Mononuclear cell (primary cell): Measurements from ENCODE around the gene PFKFB4. TPM values are rescaled to one million over a fixed set of nuclear protein-coding genes. Genes with fewer than 3 reads are reported as not detected.
"Not testable (repeated sequence)": the region's sequence is repeated elsewhere in the genome, so short reads cannot be mapped to it uniquely, and the experiment has no call there.

Experiments
- H3K27me3 ChIP-seq: 2 replicates; pipeline ENCODE4 v1.6.0; 2011; ENCODE audit warnings: low read length, control low read depth; ENCODE audit not compliant: insufficient read depth
- H3K4me1 ChIP-seq: 2 replicates; pipeline ENCODE4 v1.5.1; 2011; ENCODE audit warnings: mild to moderate bottlenecking, low read length, control low read depth; ENCODE audit not compliant: insufficient read depth
- H3K4me3 ChIP-seq: 2 replicates; pipeline ENCODE4 v1.5.1; 2011; ENCODE audit warnings: mild to moderate bottlenecking, low read length, moderate library complexity
- H3K9me3 ChIP-seq: 2 replicates; pipeline ENCODE4 v1.5.1; 2011; ENCODE audit warnings: low read depth, mild to moderate bottlenecking, control low read depth, low read length
- total RNA-seq: library from RNA; depleted of rRNA; stranded (reverse); fragments of >200 nt; gene quantifications from one replicate; pipeline ENCODE4 v1.2.3, GENCODE V29; 2012

Gene PFKFB4
- total RNA-seq, 1 donor, result 11.3 TPM

- Histone ChIP-seq H3K4me1 (peaks cover 40% of the 10 kb centered on the region), H3K9me3 (no peaks in the 10 kb centered on the region), H3K27me3 (no peaks in the 10 kb centered on the region), H3K4me3 (no peak overlapping the region)
These were observed 78.6 kb downstream of the PFKFB4 start for GRCh38 chr3:48477959-48478520.

DNA sequence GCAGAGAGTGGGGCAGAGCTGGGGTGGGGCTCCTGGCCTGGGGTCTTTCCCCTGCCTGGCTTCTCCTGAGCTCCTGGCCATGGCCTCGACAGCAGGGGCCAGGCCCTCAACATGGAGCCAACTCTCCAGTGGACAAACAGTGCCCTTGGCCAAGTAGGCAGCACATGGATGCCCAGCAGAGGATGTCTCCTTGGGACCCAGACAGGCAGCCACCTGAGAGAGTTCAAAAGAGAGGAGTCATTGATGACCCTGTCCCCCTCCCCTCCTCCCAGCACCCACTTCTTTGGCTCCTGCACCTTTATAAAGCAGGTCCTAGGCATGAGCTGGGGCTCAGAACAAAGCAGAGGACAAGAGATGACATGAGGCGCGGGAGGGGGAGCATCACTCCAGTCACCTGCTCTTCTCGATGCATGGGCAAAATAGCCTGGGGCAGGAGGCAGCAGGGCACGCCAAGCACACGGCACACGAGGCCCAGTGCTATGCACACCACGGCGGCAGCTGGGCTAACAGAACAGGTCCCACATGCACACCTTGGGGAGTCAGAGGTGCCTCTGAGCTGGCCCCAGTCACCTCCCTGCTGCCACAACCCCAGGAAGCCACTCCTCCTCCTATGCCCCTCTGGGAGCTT lies 80.1 kb downstream of the PFKFB4 start:
- no peaks in the 10 kb centered on the region for H3K9me3 ChIP-seq
- no peaks in the 10 kb centered on the region for H3K27me3 ChIP-seq
- H3K4me3 ChIP-seq, result no peak overlapping the region
- peaks cover 51% of the 10 kb centered on the region for H3K4me1 ChIP-seq

DNA sequence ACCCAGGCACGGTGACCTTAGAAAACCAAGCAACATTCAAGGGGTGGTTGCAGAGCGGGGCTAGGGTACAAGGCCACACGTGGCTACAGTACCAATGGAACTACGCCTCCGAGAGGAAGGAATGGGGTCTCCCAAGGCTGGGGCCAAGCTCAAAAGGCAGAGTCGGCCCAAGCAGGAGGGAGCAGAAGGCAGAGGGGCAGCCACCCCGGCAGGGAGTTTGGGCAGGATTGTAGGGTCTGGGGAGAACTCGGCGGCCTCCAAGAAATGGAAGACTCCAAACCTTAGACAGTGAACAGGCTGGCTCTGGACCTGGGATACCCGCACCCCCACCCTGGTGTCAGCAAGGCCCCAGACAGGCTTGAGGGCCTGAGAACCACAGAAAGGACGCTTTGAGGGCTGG lies 81.4 kb downstream of the PFKFB4 start:
- H3K4me1 ChIP-seq, result peaks cover 61% of the 10 kb centered on the region
- no peaks in the 10 kb centered on the region for H3K27me3 ChIP-seq
- no peaks in the 10 kb centered on the region for H3K9me3 ChIP-seq
- H3K4me3 ChIP-seq, result no peak overlapping the region

GRCh38 chr3:48474619-48475018 lies 82.0 kb downstream of the PFKFB4 start:
- no peaks in the 10 kb centered on the region for H3K9me3 ChIP-seq
- no peak overlapping the region for H3K4me3 ChIP-seq
- H3K4me1 ChIP-seq, result peaks cover 62% of the 10 kb centered on the region
- H3K27me3 ChIP-seq, result no peaks in the 10 kb centered on the region

DNA sequence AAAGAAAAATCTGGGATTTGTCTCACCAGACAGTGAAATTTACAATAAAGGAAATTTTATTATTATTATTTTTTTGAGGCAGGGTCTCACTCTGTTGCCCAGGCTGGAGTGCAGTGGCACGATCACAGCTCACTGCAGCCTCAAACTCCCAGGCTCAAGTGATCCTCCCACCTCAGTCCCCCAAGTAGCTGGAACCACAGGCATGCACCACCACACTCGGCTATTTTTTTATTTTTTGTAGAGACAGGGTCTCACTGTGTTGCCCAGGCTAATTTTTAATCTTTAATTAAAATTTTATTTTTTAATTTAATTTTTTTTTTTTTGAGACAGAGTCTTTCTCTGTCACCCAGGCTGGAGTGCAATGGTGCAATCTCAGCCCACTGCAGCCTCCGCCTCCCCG lies 82.6 kb downstream of the PFKFB4 start:
- H3K4me3 ChIP-seq, H3K9me3 ChIP-seq, H3K27me3 ChIP-seq: not testable (repeated sequence)
- H3K4me1 ChIP-seq, result peaks cover 62% of the 10 kb centered on the region

DNA sequence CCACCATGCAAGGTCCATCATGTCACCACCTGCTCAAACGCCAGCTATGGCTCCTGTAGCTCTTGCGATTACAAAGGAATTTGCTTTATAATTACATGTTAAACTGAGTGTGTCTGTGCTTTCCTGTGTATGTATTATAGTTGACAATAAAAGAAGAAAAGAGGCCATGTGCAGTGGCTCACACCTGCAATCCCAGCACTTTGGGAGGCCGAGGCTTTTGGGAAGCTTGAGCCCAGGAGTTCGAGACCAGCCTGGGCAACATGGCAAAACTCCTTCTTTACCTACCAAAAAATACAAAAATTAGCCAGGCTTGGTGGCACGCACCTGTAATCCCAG lies 83.0 kb downstream of the PFKFB4 start:
- peaks cover 62% of the 10 kb centered on the region for H3K4me1 ChIP-seq
- H3K27me3 ChIP-seq, result no peaks in the 10 kb centered on the region
- H3K9me3 ChIP-seq, result no peaks in the 10 kb centered on the region
- H3K4me3 ChIP-seq, result no peak overlapping the region

DNA sequence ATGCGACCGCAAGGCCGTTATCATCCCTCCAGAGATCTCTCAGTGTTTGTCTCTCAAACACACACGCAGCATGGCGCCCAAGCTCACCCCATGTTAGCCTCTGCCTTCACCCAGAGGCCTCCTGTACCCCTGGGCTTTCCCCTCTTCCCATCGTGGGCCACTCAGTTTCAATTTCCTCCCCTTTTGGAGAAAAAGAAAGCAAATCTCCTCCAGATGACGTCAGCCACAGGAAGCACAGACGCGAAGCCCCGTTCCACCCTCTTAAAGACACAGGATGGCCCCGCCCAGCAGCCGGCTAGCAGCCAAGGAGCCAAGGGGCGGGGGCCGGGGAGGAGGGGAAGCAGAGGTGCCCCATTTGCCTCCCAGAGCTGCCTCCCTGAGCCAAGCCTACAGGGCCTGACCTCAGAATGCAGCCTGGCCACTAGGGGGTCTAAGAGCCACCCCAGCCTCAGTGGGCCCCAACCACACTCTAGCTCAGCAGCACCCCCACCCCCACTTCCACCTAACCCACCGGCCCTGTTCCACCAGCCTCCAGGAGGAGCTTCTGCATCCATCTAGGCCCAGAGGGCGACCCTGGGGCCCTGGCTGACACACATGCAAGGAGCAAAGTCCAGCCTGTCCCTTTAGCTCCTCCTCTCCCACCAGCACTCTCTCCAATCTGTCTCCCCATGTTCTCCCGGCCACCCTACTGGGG lies 83.5 kb downstream of the PFKFB4 start:
- peaks cover 62% of the 10 kb centered on the region for H3K4me1 ChIP-seq
- no peaks in the 10 kb centered on the region for H3K9me3 ChIP-seq
- H3K4me3 ChIP-seq, result peak overlapping the region; percentile 81
- no peaks in the 10 kb centered on the region for H3K27me3 ChIP-seq

DNA sequence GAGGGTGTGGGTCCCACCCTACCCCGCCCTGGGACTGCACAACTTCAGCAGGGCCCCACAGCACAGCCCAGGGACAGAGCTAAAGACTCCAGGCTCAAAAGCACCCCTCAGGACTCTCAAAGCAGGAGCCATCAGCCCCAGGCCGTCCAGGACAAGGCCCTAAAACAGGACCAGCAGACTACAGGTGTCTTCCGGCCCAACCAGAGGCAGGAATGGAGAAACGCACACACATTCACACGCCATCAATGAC lies 84.0 kb downstream of the PFKFB4 start:
- Histone ChIP-seq H3K4me3 (peak overlapping the region; percentile 81), H3K9me3 (no peaks in the 10 kb centered on the region), H3K27me3 (no peaks in the 10 kb centered on the region), H3K4me1 (peaks cover 62% of the 10 kb centered on the region)

DNA sequence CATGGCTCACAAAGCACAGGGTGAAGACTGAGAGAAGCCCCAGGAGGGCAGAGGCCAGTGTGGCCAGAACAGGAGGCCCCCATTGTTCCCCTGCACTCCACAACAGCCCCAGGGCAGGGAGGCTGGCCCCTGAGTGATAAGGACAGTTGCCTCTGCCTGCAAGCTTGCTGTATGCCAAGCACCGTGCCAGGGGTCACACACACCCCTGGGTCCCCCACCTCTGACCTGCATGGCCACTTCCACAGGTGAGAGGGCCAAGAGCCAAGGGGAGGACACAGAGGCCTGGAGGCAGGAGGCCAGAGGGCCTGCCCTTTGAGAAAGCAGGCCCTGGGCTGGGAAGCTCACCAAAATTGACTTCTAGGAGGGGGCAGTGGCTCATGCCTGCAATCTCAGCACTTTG lies 86.3 kb downstream of the PFKFB4 start:
- Histone ChIP-seq H3K4me3 (no peak overlapping the region), H3K4me1 (peaks cover 78% of the 10 kb centered on the region), H3K9me3 (no peaks in the 10 kb centered on the region), H3K27me3 (no peaks in the 10 kb centered on the region)

DNA sequence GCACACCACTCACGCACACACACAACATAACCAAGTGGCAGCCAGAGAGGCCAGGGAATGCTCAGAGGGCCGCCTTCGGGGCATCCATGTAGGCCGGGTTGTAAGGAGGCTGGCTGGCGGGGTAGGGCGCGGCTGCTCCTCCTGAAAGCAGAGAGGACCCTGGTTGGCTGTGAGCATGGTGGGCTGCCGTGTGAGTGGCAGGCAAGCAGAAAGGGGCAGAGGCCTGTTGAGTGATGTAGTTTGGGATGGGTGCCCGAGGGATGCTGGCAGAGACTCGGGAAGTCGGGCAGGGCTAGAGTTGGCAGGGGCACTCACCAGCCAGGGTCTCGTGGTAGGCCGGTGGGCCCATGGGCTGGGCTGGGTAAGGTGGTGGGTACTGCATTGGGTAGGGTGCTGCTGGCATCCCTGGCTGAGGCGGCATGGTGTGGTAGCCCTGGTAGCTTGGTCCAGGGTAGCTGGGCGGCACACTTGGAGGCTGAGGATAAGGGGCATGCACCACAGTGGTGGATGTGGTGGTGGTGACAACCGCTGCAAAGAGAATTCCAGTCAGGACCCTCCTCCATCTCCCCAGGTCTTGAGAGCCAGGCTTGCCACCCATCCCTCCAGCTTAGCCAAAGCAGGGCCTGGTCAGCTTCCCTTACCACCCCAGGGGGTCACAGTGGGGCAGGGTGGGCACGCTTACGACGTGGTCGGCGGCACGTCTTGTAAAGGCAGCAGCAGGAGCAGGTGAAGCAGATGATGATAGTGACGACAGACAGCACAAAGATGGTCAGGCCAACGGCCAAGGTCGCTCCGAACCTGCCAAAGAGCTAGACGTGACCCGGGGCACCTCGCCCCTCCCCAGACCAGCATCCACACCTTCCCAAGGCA lies 87.3 kb downstream of the PFKFB4 start:
- Histone ChIP-seq H3K9me3 (no peaks in the 10 kb centered on the region), H3K4me1 (peaks cover 83% of the 10 kb centered on the region), H3K27me3 (no peaks in the 10 kb centered on the region), H3K4me3 (no peak overlapping the region)

DNA sequence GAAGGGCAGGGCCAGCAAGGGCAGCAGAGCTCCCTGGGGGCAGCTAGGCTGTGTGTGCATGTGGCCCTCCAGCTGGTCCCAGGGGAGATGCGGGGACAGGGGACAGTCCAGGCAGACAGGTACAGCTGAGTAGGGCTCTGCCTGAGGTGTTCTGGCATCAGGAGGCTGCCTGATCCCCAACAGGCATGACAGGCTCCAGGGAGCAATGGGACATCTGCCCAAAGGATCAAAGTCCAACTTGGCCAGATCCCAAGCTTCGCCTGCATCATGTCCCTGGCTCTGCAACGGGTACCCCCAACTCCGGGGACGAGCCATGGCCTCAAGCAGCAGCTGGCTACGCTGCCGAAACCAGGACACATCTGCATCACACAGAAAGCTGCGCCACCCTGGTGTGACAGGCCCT lies 88.3 kb downstream of the PFKFB4 start:
- peaks cover 78% of the 10 kb centered on the region for H3K4me1 ChIP-seq
- H3K9me3 ChIP-seq, result no peaks in the 10 kb centered on the region
- no peak overlapping the region for H3K4me3 ChIP-seq

More for the DNA sequence above, 88.3 kb downstream of the PFKFB4 start:
- no peaks in the 10 kb centered on the region for H3K27me3 ChIP-seq

Other genes with a start within 250 kb of the PFKFB4 start
- gene SPINK8, start 223.1 kb downstream of the PFKFB4 start, total RNA-seq, result not detected
- gene FBXW12, start 184.6 kb downstream of the PFKFB4 start, total RNA-seq, result not detected
- 0.63 TPM for gene PLXNB1, start 126.7 kb downstream of the PFKFB4 start, total RNA-seq
- gene CCDC51, start 116.7 kb downstream of the PFKFB4 start, total RNA-seq, result 1.4 TPM
- gene TMA7, start 116.5 kb downstream of the PFKFB4 start, total RNA-seq, result 271 TPM
- 5.1 TPM for gene ATRIP, start 110.1 kb downstream of the PFKFB4 start, total RNA-seq
- gene SHISA5, start 52.6 kb downstream of the PFKFB4 start, total RNA-seq, result 64.1 TPM
- gene UCN2, start 7.0 kb upstream of the PFKFB4 start, total RNA-seq, result 0.10 TPM
- gene COL7A1, start 38.5 kb upstream of the PFKFB4 start, total RNA-seq, result 0.10 TPM
- gene UQCRC1, start 52.8 kb upstream of the PFKFB4 start, total RNA-seq, result 131 TPM
- gene TMEM89, start 65.0 kb upstream of the PFKFB4 start, total RNA-seq, result 0.42 TPM
- gene SLC26A6, start 78.7 kb upstream of the PFKFB4 start, total RNA-seq, result 8.4 TPM
- 2.6 TPM for gene CELSR3, start 106.1 kb upstream of the PFKFB4 start, total RNA-seq
- 6.3 TPM for gene NCKIPSD, start 129.1 kb upstream of the PFKFB4 start, total RNA-seq
- gene IP6K2, start 160.4 kb upstream of the PFKFB4 start, total RNA-seq, result 92.5 TPM